ENCODE measurements around the gene TIMM9. TPM values are rescaled to one million over a fixed set of nuclear protein-coding genes. Genes with fewer than 3 reads are reported as not detected.

Gene TIMM9
- total and polyA plus RNA-seq, 4 donors: 8.4 to 38.1 (median 17.3) TPM

DNA sequence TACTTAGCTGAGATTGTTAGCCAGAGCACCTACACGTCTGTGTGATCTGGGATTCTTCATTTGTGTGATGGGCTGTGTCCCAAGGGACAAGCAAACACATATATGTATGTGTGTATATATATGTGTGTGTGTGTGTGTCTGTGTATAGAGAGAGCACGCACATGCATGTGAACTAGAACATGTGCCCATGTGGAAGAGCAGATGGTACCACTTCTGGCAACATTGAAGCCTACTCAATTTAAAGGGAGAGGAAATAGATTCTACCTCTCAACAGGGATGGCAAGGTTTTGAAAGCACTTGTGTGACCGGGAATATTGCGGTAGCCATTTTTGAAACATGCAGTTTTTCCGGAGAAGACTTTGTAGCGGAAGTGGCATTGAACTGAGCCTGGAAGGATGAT is 30.2 kb downstream of the TIMM9 start:
- Histone ChIP-seq H3K9ac (ENCODE audit: low read depth in 1 of 2, low read length in 2 of 2) (no peak overlapping the region), H3K4me1 (ENCODE audit: control insufficient read depth in 4 of 4, insufficient read depth in 4 of 4, low read length in 3 of 4) (peaks cover 0 to 4% (median 2%) of the 10 kb centered on the region in 4 donors), H3K27me3 (ENCODE audit: control insufficient read depth in 4 of 4, insufficient read depth in 4 of 4, low read length in 3 of 4) (no peaks in the 10 kb centered on the region), H3K4me3 (ENCODE audit: low read depth in 1 of 3, low read length in 3 of 3) (no peak overlapping the region), H3K27ac (ENCODE audit: low read depth in 1 of 2, low read length in 2 of 2) (no peak overlapping the region), H3K36me3 (ENCODE audit: control insufficient read depth in 4 of 4, insufficient read depth in 3 of 4, low read depth in 1 of 4, low read length in 3 of 4) (peaks cover 0 to 1% (median 0%) of the 10 kb centered on the region in 4 donors), H3K9me3 (ENCODE audit: control insufficient read depth in 4 of 4, low read length in 3 of 4) (no peaks in the 10 kb centered on the region)
- 98% methylated on average over 6 of the region's 6 CpGs for WGBS
- TF ChIP-seq RXRA (IDR thresholded peaks at IDR 0.05): no peak
- DNase-seq (ENCODE audit: low spot score): no peak

DNA sequence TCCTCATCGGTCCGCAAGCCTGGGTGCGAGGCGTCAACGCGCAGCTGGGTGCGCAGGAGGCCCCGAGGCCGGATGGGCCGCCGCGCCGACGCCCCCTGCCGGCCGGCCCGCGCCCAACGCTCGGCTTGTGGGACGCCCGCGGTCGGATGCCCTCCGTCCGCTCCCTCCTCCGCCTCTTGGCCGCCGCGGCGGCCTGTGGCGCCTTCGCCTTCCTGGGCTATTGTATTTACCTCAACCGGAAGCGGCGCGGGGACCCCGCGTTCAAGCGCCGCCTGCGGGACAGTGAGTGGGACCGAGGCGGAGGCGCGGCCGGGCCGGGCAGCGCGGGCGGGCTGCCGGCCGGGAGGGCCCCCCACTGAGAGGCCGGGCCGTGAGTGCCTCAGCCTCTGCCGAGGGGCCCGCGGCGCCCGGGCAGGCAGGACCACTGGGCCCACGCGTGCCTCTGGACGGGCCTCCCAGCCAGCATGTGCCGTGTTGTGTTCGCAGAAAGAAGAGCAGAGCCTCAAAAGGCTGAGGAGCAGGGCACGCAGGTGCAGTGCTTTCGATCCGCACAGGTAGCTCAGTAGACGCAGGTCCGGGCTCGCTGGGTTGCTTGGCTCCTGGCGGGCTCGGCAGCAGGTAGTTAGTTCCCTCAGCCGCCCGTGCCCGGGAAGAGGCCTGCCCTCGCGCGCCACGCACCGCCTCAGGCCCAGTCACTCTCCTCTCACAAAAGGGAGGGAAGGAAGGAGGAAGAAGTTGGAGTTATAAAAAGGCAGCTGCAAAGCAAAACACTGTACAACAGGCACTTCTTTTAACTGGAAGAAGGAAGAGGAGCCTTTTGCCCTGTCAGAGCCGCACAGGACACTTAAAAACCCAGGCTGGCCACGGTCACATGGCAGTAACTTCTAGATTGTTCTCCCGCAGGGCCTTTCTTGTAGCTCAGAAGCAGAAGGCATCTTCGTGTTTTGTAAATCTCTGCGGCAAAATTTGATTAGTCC is 31.2 kb downstream of the TIMM9 start, which contains the start of gene TOMM20L:
TOMM20L (plus strand) TSS at position 119 of the 977 bp plus-strand sequence; CDS start at position 147, 28 bp downstream.
- H3K4me3 ChIP-seq (ENCODE audit: low read depth in 1 of 3, low read length in 3 of 3): peak within 1 kb of the TSS; percentile 64 to 84 (median 65)
- peak; percentile 82 for DNase-seq (ENCODE audit: low spot score)
- whole genome bisulfite sequencing: 6% methylated on average over 86 of the region's 86 CpGs
- peak within 1 kb of the TSS; percentile 64 to 66 for H3K27ac ChIP-seq (ENCODE audit: low read depth in 1 of 2, low read length in 2 of 2)
- H3K9me3 ChIP-seq (ENCODE audit: control insufficient read depth in 4 of 4, low read length in 3 of 4): no peaks in the 10 kb centered on the region
- peaks cover 0 to 4% (median 2%) of the 10 kb centered on the region in 4 donors for H3K4me1 ChIP-seq (ENCODE audit: control insufficient read depth in 4 of 4, insufficient read depth in 4 of 4, low read length in 3 of 4)
- H3K27me3 ChIP-seq (ENCODE audit: control insufficient read depth in 4 of 4, insufficient read depth in 4 of 4, low read length in 3 of 4): no peaks in the 10 kb centered on the region
- peak within 1 kb of the TSS; percentile 47 to 72 for H3K9ac ChIP-seq (ENCODE audit: low read depth in 1 of 2, low read length in 2 of 2)
- TF ChIP-seq, protein P1, sequence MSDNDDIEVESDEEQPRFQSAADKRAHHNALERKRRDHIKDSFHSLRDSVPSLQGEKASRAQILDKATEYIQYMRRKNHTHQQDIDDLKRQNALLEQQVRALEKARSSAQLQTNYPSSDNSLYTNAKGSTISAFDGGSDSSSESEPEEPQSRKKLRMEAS (IDR thresholded peaks at IDR 0.05): peak; percentile 27
- TF ChIP-seq, protein P2, sequence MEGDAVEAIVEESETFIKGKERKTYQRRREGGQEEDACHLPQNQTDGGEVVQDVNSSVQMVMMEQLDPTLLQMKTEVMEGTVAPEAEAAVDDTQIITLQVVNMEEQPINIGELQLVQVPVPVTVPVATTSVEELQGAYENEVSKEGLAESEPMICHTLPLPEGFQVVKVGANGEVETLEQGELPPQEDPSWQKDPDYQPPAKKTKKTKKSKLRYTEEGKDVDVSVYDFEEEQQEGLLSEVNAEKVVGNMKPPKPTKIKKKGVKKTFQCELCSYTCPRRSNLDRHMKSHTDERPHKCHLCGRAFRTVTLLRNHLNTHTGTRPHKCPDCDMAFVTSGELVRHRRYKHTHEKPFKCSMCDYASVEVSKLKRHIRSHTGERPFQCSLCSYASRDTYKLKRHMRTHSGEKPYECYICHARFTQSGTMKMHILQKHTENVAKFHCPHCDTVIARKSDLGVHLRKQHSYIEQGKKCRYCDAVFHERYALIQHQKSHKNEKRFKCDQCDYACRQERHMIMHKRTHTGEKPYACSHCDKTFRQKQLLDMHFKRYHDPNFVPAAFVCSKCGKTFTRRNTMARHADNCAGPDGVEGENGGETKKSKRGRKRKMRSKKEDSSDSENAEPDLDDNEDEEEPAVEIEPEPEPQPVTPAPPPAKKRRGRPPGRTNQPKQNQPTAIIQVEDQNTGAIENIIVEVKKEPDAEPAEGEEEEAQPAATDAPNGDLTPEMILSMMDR (IDR thresholded peaks at IDR 0.05; ENCODE audit: low read depth, low read length, missing input control): peak; percentile 76
- TF ChIP-seq RXRA (IDR thresholded peaks at IDR 0.05): no peak
- peaks cover 0 to 1% (median 0%) of the 10 kb centered on the region in 4 donors for H3K36me3 ChIP-seq (ENCODE audit: control insufficient read depth in 4 of 4, insufficient read depth in 3 of 4, low read depth in 1 of 4, low read length in 3 of 4)

DNA sequence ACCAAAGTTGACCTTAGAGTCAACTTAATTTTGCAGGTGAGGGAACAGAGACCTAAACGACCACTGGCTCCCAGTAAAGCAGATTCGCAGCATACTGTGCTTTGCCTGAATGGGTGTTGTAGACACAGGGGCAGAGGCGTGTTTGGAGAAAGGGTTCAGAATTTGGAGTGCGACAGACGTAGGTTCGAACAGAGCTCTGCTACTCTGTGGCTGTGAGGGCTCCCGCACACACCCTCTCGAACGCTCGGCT is 31.8 kb downstream of the TIMM9 start:
- Histone ChIP-seq H3K4me1 (ENCODE audit: control insufficient read depth in 4 of 4, insufficient read depth in 4 of 4, low read length in 3 of 4) (peaks cover 0 to 4% (median 2%) of the 10 kb centered on the region in 4 donors), H3K4me3 (ENCODE audit: low read depth in 1 of 3, low read length in 3 of 3) (peak overlapping the region in 2 of 3 donors; percentile 45 to 84), H3K27me3 (ENCODE audit: control insufficient read depth in 4 of 4, insufficient read depth in 4 of 4, low read length in 3 of 4) (no peaks in the 10 kb centered on the region), H3K9me3 (ENCODE audit: control insufficient read depth in 4 of 4, low read length in 3 of 4) (no peaks in the 10 kb centered on the region), H3K9ac (ENCODE audit: low read depth in 1 of 2, low read length in 2 of 2) (peak overlapping the region; percentile 47 to 72), H3K36me3 (ENCODE audit: control insufficient read depth in 4 of 4, insufficient read depth in 3 of 4, low read depth in 1 of 4, low read length in 3 of 4) (peaks cover 0 to 1% (median 0%) of the 10 kb centered on the region in 4 donors), H3K27ac (ENCODE audit: low read depth in 1 of 2, low read length in 2 of 2) (no peak overlapping the region)
- 10% methylated on average over 10 of the region's 10 CpGs for WGBS
- DNase-seq (ENCODE audit: low spot score): no peak
- TF ChIP-seq, protein P3, sequence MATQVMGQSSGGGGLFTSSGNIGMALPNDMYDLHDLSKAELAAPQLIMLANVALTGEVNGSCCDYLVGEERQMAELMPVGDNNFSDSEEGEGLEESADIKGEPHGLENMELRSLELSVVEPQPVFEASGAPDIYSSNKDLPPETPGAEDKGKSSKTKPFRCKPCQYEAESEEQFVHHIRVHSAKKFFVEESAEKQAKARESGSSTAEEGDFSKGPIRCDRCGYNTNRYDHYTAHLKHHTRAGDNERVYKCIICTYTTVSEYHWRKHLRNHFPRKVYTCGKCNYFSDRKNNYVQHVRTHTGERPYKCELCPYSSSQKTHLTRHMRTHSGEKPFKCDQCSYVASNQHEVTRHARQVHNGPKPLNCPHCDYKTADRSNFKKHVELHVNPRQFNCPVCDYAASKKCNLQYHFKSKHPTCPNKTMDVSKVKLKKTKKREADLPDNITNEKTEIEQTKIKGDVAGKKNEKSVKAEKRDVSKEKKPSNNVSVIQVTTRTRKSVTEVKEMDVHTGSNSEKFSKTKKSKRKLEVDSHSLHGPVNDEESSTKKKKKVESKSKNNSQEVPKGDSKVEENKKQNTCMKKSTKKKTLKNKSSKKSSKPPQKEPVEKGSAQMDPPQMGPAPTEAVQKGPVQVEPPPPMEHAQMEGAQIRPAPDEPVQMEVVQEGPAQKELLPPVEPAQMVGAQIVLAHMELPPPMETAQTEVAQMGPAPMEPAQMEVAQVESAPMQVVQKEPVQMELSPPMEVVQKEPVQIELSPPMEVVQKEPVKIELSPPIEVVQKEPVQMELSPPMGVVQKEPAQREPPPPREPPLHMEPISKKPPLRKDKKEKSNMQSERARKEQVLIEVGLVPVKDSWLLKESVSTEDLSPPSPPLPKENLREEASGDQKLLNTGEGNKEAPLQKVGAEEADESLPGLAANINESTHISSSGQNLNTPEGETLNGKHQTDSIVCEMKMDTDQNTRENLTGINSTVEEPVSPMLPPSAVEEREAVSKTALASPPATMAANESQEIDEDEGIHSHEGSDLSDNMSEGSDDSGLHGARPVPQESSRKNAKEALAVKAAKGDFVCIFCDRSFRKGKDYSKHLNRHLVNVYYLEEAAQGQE (IDR thresholded peaks at IDR 0.05): no peak
- TF ChIP-seq YY1 (IDR thresholded peaks at IDR 0.05) (no peak), SP1 (IDR thresholded peaks at IDR 0.05) (peak; percentile 4)
